DMS114 treated with DMSO at 0.1 percent for 48 hours (cell line): Measurements from ENCODE around the gene LRRC4.

Source experiments
- DNase-seq: peaks from one replicate; lab custom pipeline; 2025; ENCODE audit not compliant: unreplicated experiment; lab: John Stamatoyannopoulos, UW

LRRC4 gene

DNA sequence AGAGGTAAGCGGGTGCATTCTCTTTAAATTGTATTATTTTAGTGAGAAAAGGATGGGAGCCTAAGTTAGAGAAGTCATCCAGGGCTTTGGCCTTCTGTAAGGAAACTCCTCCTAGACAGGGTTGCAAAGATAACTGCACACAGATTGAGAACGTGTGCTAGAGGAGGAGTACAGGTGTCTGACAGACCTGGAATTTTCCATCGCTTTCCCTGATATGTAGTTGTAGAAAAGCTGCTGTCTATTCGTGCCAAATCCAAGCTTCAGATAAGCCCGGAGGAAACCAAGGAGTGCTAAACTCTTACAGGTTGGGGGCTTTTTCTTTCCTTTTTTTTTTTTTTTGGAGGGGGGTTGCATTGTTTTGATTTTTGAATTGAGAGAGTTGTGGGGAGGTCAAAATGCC, 23.1 kb downstream of the LRRC4 start:
- no peak for DNase-seq

DNA sequence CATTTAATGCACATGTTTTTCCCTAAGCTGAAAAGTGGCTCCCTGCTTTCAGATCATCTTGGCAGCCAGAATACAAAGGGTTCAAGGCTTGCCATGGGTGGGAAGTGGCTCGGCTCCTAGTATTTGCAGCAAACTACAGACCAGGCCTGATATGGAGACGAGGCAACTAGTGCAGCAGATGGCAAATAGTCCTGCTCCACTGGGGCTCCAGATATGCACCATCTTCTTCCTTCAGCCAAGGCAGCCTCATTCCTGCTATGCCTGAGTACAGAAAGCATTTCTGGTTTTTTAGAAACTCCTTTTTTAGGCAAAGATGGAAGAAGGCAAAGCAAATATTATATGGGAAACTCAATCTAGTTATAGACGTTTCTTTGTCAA, 23.9 kb downstream of the LRRC4 start:
- DNase-seq = no peak

- no peak for DNase-seq
These were observed 24.5 kb downstream of the LRRC4 start for GRCh38 chr7:128006550-128007302.

DNA sequence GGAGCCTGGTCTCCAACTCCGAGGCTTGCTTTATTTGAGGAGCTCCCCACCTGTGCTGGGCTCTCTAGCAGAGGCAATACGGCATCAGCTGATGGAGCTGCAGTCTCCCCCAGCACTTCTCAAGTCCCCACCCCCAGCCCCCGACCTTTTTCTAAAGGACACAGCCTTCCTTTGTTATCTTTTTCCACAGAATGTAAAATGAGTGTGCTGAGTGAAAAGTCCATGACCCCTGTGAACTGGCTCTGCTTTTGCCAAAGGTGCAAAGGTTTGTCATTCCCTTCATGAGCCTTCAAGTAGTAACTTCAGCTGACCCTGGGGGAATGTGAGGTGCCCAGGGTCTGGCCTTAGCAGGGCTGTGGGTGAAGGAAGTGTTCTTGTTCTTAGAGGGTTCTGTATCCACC, 25.5 kb downstream of the LRRC4 start:
- DNase-seq = no peak

DNA sequence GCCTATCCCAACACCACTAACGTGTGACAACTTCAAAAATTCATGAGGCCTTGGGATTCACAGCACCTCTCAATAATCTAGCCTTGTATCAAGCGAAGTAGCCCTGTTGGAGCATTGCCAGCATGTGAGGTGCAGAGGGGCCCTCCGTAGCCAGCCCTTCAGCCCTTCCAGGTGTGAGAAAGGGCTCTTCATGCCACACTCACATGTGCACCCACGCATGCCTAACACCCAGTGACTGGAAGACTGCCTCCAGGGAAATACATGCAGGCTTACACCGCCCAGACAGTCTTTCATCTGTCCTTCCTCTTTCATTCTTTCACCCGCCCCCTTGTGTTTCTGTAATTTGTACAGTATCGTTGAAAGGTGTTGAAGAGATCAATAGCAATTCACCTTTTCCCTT, 26.1 kb downstream of the LRRC4 start:
- DNase-seq = no peak

DNA sequence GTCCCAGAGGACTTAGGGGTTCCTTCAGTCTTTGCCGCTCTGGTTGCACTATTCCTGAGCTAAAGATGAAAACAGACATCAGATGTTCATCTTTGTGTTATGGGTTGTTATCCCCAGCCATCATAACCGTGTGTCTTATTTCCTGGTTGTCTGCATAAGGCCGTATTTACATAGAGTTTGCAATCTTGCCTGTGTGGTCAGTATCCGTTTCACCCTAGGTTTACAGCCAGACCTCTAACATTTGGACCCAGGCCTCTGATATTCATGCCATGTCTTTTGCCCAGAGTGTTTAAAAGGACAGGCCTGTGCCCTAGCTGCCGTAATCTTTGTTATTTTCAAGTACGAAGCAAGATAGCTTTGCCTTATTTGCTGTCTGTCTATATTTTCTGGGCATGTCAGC, 26.6 kb downstream of the LRRC4 start:
- DNase-seq = no peak

- no peak for DNase-seq
These were observed 27.4 kb downstream of the LRRC4 start for GRCh38 chr7:128003787-128004186.

DNA sequence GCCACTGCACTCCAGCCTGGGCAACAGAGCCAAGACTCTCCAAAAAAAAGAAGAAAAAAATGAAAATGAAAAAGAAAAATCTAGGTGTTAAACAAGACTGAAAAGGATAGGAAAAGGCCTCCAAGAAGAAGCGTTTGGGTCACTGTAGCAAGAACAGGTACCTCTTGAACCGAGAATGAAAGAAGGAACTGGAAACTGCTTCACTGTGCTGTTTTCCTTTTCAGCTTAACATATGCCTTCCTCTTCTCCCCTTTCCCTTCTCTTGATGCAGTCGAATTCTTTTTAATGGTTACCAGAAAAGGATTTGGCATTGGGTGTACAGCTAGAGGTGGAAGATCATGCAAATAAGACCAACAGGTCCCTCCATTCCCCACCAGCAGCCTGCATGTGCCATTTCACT, 28.1 kb downstream of the LRRC4 start:
- no peak for DNase-seq

DNA sequence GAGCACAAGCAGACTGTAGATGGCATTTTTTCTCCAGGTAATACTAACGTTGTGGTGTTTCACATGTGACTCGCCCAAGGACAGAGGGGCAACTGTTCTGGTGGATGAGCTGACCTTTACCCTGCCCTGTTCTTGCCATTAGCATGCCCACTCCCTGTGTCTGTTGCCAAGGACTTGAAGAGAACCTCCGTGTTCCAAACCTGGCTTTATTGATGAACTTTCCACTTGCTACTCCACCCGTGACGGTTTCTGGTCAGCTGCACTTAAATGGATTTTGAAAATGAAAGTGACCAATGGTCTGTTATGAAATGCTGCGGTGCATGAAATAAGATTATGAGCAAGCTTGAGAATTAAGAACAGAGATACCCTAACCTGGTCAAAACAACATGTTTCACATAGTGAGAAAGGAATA, 30.4 kb downstream of the LRRC4 start:
- DNase-seq = no peak

DNA sequence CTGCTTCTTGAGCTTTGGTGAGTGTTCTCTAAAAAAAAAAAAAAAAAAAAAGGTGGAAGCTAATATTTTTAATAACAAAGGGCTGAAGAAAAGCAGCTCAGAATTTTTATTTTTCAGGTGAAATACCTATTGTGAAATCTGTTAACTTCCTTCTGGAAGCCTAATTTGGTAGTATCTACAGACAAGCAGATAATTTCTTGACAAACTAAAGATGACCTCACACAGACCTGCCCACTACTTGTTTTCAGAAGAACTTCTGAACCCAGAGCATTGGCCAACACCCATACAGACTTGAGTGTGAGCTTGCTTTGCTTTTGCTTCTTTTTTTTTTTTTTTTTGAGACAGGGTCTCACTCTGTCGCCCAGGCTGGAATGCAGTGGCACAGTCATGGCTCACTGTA, 31.2 kb downstream of the LRRC4 start:
- no peak for DNase-seq

DNA sequence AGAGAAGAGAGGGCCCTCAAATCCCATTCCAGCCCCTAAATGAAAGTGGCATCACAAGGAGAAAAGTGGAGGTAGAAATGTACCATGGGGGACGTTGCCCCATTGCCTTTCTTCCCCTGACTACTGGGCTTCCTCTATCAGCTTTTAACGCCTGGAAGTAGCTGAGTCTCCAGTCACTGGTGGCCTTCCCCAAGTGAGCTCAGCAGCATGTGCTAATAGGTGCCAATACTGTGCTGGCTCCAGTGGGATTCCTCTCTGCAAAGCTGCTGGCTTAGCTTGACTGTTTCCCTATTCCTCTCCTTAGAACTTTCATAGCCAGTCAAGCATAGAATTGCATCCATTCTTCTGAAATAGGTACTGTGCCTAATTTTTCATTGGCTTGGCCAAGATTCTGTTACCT, 32.6 kb downstream of the LRRC4 start:
- DNase-seq = no peak

GRCh38 chr7:127997226-127997922, 33.9 kb downstream of the LRRC4 start:
- no peak for DNase-seq

DNA sequence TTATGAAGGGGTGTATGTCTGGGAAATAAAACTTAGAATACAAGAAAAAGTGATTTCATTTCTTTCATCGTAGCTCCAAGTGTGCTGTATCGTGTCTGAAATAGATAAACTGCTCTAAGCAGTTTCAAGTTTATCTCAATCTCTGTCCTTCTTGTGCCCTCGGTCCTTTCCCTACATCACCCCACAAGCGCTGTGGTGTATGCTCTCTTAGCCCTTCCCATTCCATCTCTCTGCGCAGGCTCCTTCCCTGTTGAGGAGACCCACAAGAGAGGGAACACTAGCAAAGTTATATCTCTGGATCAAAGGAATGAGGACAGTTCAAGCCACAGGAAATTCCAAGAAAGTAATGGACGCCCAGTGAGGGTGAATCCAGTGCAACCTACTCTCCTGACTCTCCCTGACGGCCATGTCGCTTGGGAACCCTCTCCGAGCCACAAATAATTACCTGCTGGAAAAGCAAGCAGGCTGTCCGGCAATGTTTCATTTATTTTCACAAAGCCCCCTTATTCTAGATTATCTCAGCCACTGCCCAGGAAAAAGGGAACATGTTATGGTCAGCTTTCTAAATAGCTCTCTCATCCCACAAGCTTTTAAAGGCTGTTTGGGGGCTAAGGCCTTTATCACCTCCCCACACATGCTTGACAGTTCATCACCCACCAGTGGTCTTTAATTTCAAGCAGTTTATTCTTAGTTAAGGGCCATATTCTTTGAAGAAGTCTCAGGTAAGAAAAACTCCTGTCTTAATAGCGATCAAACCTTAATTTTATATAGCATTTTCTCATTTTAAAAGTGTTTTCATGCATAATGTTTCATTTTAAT, 34.8 kb downstream of the LRRC4 start:
- no peak for DNase-seq

DNA sequence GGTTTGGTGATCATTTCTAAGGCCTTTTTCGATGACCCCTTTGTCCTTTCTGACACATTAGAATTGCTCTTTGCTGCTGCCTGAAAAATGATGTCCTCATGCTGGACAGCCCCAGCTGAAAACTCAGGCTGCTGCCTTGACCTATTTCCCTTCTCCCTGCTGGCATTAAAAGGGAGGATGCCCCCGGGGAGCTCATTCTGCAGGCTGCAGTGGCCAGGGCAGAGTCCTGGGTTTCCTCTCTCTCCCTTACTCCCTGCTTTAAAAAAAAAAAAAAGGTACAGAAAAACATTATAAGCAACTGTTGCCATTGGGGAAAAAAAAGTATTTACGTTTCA, 35.4 kb downstream of the LRRC4 start:
- DNase-seq = no peak

DNA sequence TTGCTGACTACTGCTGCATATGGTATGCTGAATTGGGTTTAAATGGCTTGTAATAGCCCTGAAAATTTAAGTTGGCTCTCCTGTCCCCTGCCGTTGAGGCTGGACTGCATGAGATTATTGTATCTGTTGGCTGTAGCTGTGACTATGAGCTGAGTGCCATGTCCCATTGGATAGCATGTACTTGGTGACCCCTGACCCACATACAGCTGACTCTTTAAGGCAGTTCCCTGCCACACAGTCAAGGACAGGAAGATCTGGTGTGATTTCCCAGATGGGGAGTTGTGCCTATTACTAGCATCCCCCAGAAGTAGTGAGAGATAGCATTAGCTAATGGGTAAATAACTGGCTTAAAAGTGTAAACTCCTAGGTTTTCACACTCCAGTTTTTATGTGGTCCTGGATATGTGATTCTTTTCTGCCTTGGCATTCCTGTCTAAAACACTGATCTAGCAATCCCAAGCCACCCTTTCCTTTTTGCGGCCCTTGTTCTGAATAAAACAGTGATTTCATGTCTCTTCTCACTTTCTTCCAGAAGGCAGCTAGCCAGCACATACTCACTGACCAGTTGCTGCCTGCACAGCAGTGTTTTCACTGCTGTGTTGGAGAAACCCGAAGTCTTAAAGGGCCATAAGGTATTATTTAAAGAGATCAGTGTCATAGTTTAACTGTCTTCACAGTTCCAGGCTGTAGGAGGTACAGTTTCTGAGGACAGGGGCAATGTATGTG, 35.9 kb downstream of the LRRC4 start:
- DNase-seq = no peak

DNA sequence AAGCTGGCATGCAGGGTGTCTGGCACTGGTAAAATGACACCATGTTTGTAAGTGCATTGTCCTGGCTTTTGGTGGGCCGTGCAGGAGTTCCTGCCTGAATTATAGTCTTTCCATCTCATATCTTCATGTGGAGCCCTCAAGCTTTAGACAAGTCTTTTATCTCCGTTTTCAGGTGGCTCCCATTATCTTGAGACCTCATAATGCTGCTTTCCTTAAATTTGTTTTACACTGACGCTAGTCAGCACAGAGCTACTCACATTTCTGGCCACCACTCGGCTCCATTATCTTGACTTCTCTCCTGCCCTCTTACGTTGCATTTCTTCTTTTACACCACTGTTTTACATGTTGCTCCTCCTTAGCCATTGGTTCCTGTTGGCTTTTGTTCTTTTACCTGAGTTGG, 37.2 kb downstream of the LRRC4 start:
- no peak for DNase-seq

GRCh38 chr7:127993317-127993716, 37.9 kb downstream of the LRRC4 start:
- no peak for DNase-seq

DNA sequence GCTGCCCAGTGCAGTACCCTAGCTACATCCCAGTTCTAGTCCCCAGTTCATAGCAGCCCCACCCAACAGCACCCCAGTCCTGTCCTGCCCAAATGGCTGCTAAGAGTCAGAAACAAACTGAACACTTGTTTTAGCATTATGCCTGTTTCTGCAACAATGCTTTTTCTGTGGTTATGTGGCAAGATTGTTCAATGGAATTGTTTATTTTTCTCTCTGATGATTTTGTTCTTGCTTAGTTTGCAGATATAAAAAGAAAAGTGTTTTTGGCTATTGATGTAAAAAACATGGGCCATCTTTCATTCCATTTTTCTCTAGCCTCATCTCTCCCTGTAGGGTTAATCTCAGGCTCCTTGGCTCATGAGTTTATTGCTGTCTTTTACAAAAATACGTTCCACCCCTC, 42.5 kb downstream of the LRRC4 start:
- no peak for DNase-seq

DNA sequence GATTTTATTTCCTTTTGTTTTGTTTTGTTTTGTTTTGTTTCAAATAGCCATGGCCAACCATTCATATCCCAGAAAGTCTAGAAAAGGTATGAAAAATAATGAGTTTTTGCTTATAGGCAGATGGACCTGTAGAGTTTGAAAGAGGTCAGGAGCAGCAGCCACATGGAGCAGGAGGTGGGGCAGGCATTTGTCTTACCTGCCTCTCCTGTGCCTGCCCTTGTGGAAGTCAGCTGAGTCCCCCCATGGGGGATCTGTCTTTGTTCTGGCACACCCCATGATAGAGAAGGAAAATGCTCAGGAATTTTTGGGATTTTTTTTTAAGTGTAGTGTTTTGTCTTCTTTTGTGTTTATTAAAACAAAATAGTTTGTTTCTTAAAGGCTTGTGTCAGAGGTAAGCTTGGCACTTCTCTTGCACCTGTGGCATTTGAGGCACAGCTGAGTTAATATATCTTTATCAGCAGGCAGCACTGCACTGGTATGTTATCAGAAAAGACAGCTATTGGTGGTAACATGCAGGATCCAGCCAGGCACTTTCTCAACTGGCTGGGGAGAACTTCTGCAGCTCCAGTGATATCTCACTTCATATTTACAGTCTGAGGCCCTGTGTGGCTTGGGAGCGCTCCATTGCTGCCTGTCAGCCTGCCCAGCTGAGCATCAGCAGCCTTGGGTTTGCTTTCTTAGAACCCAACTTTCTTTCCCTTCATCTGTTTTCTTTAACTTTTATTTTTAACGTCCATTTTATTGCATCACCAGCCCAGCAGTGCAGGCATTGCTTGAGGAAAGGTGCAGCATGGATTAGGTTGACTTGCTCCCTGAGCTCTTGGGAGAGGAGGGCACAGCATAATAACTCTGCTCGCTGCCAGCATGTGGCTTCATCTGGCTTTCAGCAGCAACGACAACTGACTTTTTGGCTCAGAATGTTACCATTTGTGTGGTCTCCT, 44.4 kb downstream of the LRRC4 start:
- DNase-seq = no peak

DNA sequence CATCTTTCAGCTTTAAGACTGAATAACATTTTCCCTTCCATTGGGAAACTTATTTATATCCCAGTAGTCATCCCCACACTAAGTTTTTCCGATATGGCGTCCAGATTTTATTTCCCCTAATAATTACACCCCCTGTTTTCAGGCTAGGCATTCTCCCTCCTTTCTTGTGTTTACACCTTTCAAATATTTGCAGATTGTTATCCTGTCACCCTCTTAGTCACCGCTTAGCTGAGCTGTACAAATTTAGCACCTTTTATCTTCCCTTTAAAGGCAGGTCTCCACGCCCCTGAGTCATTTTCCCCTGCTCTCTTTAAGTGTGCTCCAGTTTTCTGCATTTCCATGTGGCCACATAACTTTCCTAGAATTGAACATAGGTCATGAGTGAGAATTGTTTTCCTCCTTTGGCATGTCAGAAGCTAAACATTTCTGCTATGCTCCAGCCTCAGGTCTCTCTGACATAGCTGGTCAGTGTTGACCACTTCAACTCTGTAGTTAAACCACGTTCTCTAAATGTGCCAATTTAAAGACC, 47.4 kb downstream of the LRRC4 start:
- DNase-seq = no peak
